Fibroblast of the aortic adventitia (primary cell): ENCODE data around the gene LAMA2. TPM values are rescaled to one million over a fixed set of nuclear protein-coding genes. Genes with fewer than 3 reads are reported as not detected.

Source experiments
- DNase-seq: peaks from one replicate; pipeline ENCODE4 v3.0.0-alpha.2; 2010; ENCODE audit warnings: low read depth
- H3K4me3 ChIP-seq: 2 replicates; pipeline ENCODE4 v1.5.1; 2011; ENCODE audit warnings: low read depth, mild to moderate bottlenecking, control low read depth, low read length, moderate library complexity
- total RNA-seq: library from RNA; depleted of rRNA; stranded (reverse); fragments of >200 nt; gene quantifications from 2 replicates; pipeline ENCODE4 v1.2.3, GENCODE V29; 2012; ENCODE audit warnings: low replicate concordance
- TF ChIP-seq, protein P1 (sequence below): IDR thresholded peaks from 2 replicates; pipeline ENCODE4 v1.5.1; 2011; ENCODE audit warnings: mild to moderate bottlenecking, low read length, control low read depth, inconsistent platforms; ENCODE audit not compliant: insufficient read depth

Gene LAMA2
- total RNA-seq, 1 donor = 99.1 TPM

DNA sequence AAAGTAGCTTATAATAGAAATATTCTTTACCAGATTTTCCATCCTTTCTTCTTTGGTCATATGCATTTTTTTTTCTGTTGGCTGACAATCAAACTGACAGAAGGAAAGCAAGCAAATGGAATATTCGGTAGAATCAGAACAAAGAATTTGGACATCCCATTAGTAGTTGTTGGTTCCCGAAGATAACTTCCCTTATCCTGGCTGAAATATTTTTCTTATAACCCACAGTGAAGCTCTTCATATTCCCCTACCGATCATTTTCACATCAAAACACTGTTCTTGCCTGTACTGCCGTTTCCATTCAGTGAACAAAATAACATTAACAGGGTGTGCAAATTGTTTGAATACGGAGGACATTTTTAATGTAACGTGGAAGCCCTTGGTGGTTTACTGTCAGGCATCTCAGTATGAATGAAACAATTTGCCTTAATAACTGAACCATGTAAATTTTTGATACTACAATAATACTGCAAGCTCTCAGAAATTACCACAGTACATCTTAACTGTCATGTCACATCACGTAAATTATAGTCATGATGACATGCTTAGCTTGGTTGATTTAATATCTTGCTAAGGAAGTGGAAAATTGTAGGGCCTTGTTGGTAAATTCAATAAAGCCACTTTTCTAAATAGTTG is 311.5 kb downstream of the LAMA2 start:
- no peak for DNase-seq
- no peak overlapping the region for H3K4me3 ChIP-seq
- TF ChIP-seq, protein P1, sequence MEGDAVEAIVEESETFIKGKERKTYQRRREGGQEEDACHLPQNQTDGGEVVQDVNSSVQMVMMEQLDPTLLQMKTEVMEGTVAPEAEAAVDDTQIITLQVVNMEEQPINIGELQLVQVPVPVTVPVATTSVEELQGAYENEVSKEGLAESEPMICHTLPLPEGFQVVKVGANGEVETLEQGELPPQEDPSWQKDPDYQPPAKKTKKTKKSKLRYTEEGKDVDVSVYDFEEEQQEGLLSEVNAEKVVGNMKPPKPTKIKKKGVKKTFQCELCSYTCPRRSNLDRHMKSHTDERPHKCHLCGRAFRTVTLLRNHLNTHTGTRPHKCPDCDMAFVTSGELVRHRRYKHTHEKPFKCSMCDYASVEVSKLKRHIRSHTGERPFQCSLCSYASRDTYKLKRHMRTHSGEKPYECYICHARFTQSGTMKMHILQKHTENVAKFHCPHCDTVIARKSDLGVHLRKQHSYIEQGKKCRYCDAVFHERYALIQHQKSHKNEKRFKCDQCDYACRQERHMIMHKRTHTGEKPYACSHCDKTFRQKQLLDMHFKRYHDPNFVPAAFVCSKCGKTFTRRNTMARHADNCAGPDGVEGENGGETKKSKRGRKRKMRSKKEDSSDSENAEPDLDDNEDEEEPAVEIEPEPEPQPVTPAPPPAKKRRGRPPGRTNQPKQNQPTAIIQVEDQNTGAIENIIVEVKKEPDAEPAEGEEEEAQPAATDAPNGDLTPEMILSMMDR = no peak

- TF ChIP-seq, protein P1 = no peak
- no peak for DNase-seq
- H3K4me3 ChIP-seq = no peak overlapping the region
Measured at GRCh38 chr6:129195161-129195560, 312.2 kb downstream of the LAMA2 start.

DNA sequence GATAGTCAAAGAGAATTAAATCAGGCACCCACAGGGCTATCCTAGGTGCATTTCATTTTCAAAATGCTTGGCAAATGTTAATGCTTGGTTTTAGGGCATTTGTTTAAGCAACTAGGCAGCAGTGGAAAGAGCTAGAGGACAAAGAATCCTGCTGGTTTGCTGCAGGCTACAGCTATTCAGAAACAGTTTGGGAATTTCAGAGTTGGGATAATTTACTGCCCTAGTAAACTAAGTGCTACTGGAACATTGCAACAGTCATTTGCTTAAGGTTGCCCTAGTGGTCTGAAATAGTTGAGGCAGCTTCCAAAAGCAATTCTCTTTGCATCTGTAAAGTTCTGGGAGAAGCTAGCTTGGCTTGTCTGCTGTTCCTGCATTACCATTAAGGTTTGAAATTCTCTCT is 312.7 kb downstream of the LAMA2 start:
- DNase-seq = no peak
- TF ChIP-seq, protein P1 = no peak
- no peak overlapping the region for H3K4me3 ChIP-seq

GRCh38 chr6:129197154-129197553 is 314.2 kb downstream of the LAMA2 start:
- H3K4me3 ChIP-seq = no peak overlapping the region
- no peak for DNase-seq
- TF ChIP-seq, protein P1 = no peak

GRCh38 chr6:129200151-129200550 is 317.2 kb downstream of the LAMA2 start:
- H3K4me3 ChIP-seq = no peak overlapping the region
- no peak for DNase-seq
- TF ChIP-seq, protein P1 = no peak

DNA sequence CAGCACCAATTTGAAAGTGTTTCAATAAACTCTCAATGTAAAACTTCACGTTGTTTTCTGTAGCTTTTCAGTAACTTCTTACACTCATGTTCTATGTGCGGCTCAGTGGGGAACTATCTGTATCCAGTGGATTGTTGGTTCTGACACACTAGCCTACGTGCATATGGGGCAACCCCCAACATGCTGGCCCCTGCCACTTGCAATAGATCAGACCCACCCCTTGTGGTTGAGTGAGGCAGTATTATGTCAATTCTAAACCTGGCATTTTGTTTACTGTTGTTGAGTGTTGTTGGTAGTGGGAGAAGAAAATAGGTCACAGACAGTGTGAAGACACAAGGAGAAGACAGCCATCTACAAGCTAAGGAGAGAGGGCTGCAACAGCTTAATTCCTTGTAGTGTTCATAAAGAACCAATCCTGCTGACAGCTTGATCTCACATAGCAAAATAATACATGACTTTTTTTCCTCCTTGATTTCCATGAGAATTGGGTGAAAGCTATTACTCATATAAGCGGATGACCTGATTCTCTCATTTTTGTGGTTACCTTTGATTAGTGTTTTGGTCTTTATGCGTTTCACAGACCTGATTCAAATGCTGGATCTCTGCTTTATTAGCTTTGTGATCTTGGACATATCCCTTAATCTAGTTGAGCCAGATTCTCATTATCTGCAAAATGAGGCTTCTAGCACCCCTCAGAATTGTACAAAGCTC is 320.4 kb downstream of the LAMA2 start:
- no peak for DNase-seq
- no peak overlapping the region for H3K4me3 ChIP-seq
- TF ChIP-seq, protein P1 = no peak

- no peak for DNase-seq
Measured at GRCh38 chr6:129206821-129207220, 323.9 kb downstream of the LAMA2 start.

More at GRCh38 chr6:129206821-129207220, 323.9 kb downstream of the LAMA2 start:
- H3K4me3 ChIP-seq = no peak overlapping the region
- TF ChIP-seq, protein P1 = no peak
